ENCODE data around the gene HOXA9.

GRCh38 chr7:27213433-27214238 is 48.3 kb upstream of the HOXA9 start:
- no peak for TF ChIP-seq CTCF (IDR thresholded peaks at IDR 0.05; ENCODE audit: low read length)
- no peak for TF ChIP-seq EZH2 (optimal IDR thresholded peaks at IDR 0.05; ENCODE audit: low read depth, low read length)

All from MM.1S (cell line).